Measurements from ENCODE around the gene MAGEB17.

Gene MAGEB17

GRCh38 chrX:16213961-16214360 is 46.7 kb downstream of the MAGEB17 start:
- H3K27me3 Mint-ChIP-seq (ENCODE audit: low read depth), result no peaks in the 10 kb centered on the region

GRCh38 chrX:16215660-16216059 is 48.4 kb downstream of the MAGEB17 start:
- no peak overlapping the region for H3K27ac Mint-ChIP-seq
- peaks cover 13% of the 10 kb centered on the region for H3K4me1 Mint-ChIP-seq
- H3K36me3 Mint-ChIP-seq (ENCODE audit: low read depth), result no peaks in the 10 kb centered on the region
- peaks cover under 1% of the 10 kb centered on the region for H3K9me3 Mint-ChIP-seq
- H3K4me3 Mint-ChIP-seq, result no peak overlapping the region
- TF ChIP-seq CTCF (IDR thresholded peaks at IDR 0.05; ENCODE audit: unreplicated experiment in 3 of 3), result no peak
- no peaks in the 10 kb centered on the region for H3K27me3 Mint-ChIP-seq (ENCODE audit: low read depth)

More at GRCh38 chrX:16213961-16214360, 46.7 kb downstream of the MAGEB17 start:
- H3K36me3 Mint-ChIP-seq (ENCODE audit: low read depth), result no peaks in the 10 kb centered on the region
- H3K4me3 Mint-ChIP-seq, result no peak overlapping the region
- no peak for TF ChIP-seq CTCF (IDR thresholded peaks at IDR 0.05; ENCODE audit: unreplicated experiment in 3 of 3)
- peak overlapping the region in 1 of 3 experiments; percentile 46 for H3K27ac Mint-ChIP-seq
- H3K4me1 Mint-ChIP-seq, result peaks cover 13% of the 10 kb centered on the region
- H3K9me3 Mint-ChIP-seq, result no peaks in the 10 kb centered on the region

All from nephron (organoid).